Measurements from ENCODE around the gene LLGL2.

- TF ChIP-seq PKNOX1 (IDR thresholded peaks at IDR 0.05): no peak
- TF ChIP-seq FOXK2 (IDR thresholded peaks at IDR 0.05): no peak
- TF ChIP-seq FOXM1 (IDR thresholded peaks at IDR 0.05; ENCODE audit: borderline replicate concordance): no peak
- TF ChIP-seq SP1 (IDR thresholded peaks at IDR 0.05): no peak
- TF ChIP-seq ELF4 (IDR thresholded peaks at IDR 0.05): no peak
These were observed 66.3 kb downstream of the LLGL2 start for GRCh38 chr17:75591722-75592302.

Measured in HEK293T (cell line).